NCI-H1092 treated with DMSO at 0.1 percent for 48 hours (cell line): ENCODE measurements around the gene AHNAK.
"Not testable (repeated sequence)": the region's sequence is repeated elsewhere in the genome, so short reads cannot be mapped to it uniquely, and the experiment has no call there.

ENCODE experiments used
- DNase-seq: peaks from one replicate; lab custom pipeline; 2025; lab: John Stamatoyannopoulos, UW

AHNAK gene

GRCh38 chr11:62461740-62462507 lies 84.7 kb downstream of the AHNAK start:
- DNase-seq: no peak

- DNase-seq: no peak
Measured at GRCh38 chr11:62459080-62459479, 87.5 kb downstream of the AHNAK start.

GRCh38 chr11:62458212-62459002 lies 88.2 kb downstream of the AHNAK start:
- no peak for DNase-seq

GRCh38 chr11:62457478-62457877 lies 89.1 kb downstream of the AHNAK start:
- DNase-seq: no peak

GRCh38 chr11:62456630-62457029 lies 90.0 kb downstream of the AHNAK start:
- no peak for DNase-seq

- DNase-seq: no peak
Measured at GRCh38 chr11:62452839-62453468, 93.7 kb downstream of the AHNAK start.

GRCh38 chr11:62452261-62452660 lies 94.3 kb downstream of the AHNAK start:
- DNase-seq: no peak

- DNase-seq: no peak
Measured at GRCh38 chr11:62451241-62451621, 95.4 kb downstream of the AHNAK start.

- DNase-seq: no peak
Measured at GRCh38 chr11:62450543-62451240, 95.9 kb downstream of the AHNAK start.

GRCh38 chr11:62449912-62450311 lies 96.7 kb downstream of the AHNAK start:
- not testable (repeated sequence) for DNase-seq

GRCh38 chr11:62449451-62449851 lies 97.2 kb downstream of the AHNAK start:
- no peak for DNase-seq

- no peak for DNase-seq
Measured at GRCh38 chr11:62446091-62446490, 100.5 kb downstream of the AHNAK start.

- DNase-seq: no peak
Measured at GRCh38 chr11:62445314-62445740, 101.3 kb downstream of the AHNAK start.

GRCh38 chr11:62444835-62445234 lies 101.8 kb downstream of the AHNAK start:
- DNase-seq: peak; percentile 46

- peak; percentile 63 for DNase-seq
Measured at GRCh38 chr11:62444236-62444833, 102.3 kb downstream of the AHNAK start.

GRCh38 chr11:62443390-62444235 lies 103.0 kb downstream of the AHNAK start:
- DNase-seq: no peak

- no peak for DNase-seq
Measured at GRCh38 chr11:62439785-62440602, 106.6 kb downstream of the AHNAK start.

GRCh38 chr11:62438641-62439040 lies 108.0 kb downstream of the AHNAK start:
- DNase-seq: no peak

GRCh38 chr11:62437616-62438015 lies 109.0 kb downstream of the AHNAK start:
- DNase-seq: no peak
